ENCODE measurements around the gene TAF11L11.
"Not testable (repeated sequence)": the region's sequence is repeated elsewhere in the genome, so short reads cannot be mapped to it uniquely, and the experiment has no call there.

The TAF11L11 gene

DNA sequence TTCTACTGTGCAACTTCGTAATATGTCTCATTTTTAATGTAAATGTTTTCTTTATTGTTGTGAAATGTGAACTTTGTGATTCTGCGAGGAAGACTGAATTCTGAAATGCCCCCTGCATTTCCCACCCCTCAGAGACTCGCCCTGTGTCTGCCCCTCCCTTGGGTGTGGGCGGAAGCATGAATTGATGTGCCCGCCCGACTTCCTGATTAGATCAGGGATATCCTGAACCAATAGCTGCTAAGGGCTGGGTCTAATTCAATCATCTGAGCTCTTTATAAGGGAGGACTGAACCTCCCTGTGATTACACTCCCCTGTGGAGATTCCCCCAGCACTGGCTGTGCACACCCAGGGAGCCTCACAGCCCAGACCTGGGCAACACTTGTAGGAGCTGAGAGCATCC lies at the start of gene TAF11L11:
Gene TAF11L11 (plus strand): TSS at position 304 of the 400 bp plus-strand sequence.
- DNase-seq, ATAC-seq: not testable (repeated sequence)

- ATAC-seq, DNase-seq: not testable (repeated sequence)
Observed at GRCh38 chr5:17585658-17586057, 18.3 kb upstream of the TAF11L11 start, which contains the start of gene TAF11L7. Gene TAF11L7 (minus strand): TSS chr5:17585758.

GRCh38 chr5:17590860-17591259 lies 13.1 kb upstream of the TAF11L11 start, which contains the start of gene TAF11L8:
Gene TAF11L8 (minus strand): TSS chr5:17590960.
- not testable (repeated sequence) for ATAC-seq, DNase-seq

DNA sequence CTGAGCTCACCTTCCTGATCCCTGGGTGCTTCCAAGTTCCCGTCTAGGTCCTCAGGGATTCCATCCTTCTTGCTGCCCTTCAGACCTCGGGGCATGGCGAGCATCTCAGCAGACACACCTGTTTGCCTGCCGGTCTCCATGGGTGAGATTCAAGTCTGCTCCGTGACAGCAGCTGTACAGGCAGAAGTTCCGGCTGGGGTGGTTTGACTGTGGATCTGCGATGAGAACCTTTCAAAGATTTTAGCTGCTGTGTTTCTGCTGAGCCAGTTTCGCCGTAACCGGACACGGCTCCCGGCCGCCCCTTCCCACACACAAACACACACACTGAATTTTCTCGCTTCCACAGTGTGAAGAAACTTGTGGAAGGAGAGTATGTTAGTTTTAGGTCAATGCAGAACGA lies 9.7 kb upstream of the TAF11L11 start, which contains the start of gene TAF11L9:
Gene TAF11L9 (minus strand): TSS at position 140 of the 400 bp plus-strand sequence.
- ATAC-seq: not testable (repeated sequence)

GRCh38 chr5:17597728-17598127 lies 6.3 kb upstream of the TAF11L11 start, which contains the start of gene TAF11L10:
Gene TAF11L10 (minus strand): TSS chr5:17597828.
- not testable (repeated sequence) for ATAC-seq, DNase-seq

More for the DNA sequence above, 9.7 kb upstream of the TAF11L11 start, which contains the start of gene TAF11L9:
- not testable (repeated sequence) for DNase-seq

GRCh38 chr5:17604951-17605350 lies 968 bp downstream of the TAF11L11 start:
- no peak for ATAC-seq
- no peak for DNase-seq

- DNase-seq, ATAC-seq: not testable (repeated sequence)
Observed at GRCh38 chr5:17607461-17607860, 3.5 kb downstream of the TAF11L11 start.

GRCh38 chr5:17610092-17610491 lies 6.1 kb downstream of the TAF11L11 start, which contains the start of gene TAF11L12:
Gene TAF11L12 (plus strand): TSS chr5:17610392.
- not testable (repeated sequence) for ATAC-seq

DNA sequence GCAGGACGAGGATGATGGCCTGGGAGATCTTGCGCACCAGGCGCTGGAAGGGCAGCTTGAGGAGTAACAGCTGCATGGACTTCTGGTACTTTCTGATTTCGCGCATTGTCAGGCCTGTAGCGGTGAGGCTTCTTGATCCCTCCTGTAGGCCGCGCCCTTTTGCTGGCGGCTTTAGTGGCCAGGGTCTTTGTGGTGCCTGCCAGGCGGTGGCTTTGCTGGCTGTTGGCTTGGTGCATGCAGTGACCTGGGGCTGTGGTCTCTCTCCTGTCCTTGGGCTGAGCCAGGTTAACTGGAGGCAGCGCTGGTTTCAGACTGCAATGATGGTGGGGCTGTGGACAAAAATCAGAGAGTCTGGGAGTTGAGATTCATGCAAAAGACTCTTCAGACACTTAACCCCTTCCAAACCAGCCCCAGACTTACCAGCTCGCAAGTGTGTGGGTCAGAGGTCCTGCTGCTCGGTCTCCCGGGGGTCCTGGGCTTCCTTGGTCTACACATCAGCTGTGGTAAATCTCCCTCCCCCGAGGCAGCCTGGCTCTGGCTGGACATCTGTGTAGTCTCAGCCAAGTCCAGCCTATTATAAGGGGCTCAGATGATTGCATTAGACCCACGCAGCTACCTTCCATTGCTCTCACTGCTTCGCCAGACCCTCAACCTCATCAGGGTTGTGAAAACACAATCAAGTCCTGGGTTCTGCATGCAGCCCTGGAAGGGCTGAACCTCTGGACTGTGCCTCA lies 11.1 kb downstream of the TAF11L11 start:
- ATAC-seq (no peak), DNase-seq (no peak)

More at GRCh38 chr5:17610092-17610491, 6.1 kb downstream of the TAF11L11 start, which contains the start of gene TAF11L12:
- not testable (repeated sequence) for DNase-seq

- ATAC-seq (no peak), DNase-seq (no peak)
Observed at GRCh38 chr5:17619354-17619753, 15.4 kb downstream of the TAF11L11 start.

GRCh38 chr5:17620627-17621026 lies 16.6 kb downstream of the TAF11L11 start:
- ATAC-seq (no peak), DNase-seq (no peak)

GRCh38 chr5:17625686-17626085 lies 21.7 kb downstream of the TAF11L11 start:
- no peak for DNase-seq
- ATAC-seq: no peak

GRCh38 chr5:17631788-17632187 lies 27.8 kb downstream of the TAF11L11 start, which contains the start of gene TAF11L13:
Gene TAF11L13 (plus strand): TSS chr5:17632088.
- DNase-seq, ATAC-seq: not testable (repeated sequence)

- DNase-seq (no peak), ATAC-seq (no peak)
Observed at GRCh38 chr5:17634160-17634559, 30.2 kb downstream of the TAF11L11 start, which contains the start of gene TAF11L14. Gene TAF11L14 (plus strand): TSS chr5:17634460.

DNA sequence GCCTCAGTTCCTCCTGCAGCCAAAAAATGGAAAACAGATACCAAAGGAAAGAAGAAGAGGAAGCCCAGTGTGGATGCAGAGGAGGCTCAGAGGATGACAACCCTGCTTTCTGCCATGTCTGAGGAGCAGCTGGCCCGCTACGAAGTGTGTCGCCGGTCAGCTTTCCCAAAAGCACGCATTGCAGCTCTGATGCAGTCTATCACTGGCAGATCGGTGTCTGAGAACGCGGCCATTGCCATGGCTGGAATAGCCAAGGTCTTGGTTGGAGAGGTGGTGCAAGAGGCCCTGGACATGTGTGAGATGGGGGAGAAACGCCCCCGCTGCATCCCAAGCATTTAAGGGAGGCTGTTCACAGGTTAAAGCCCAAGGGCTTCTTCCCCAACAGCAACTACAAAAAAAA lies 45.2 kb downstream of the TAF11L11 start:
- ATAC-seq: not testable (repeated sequence)

DNA sequence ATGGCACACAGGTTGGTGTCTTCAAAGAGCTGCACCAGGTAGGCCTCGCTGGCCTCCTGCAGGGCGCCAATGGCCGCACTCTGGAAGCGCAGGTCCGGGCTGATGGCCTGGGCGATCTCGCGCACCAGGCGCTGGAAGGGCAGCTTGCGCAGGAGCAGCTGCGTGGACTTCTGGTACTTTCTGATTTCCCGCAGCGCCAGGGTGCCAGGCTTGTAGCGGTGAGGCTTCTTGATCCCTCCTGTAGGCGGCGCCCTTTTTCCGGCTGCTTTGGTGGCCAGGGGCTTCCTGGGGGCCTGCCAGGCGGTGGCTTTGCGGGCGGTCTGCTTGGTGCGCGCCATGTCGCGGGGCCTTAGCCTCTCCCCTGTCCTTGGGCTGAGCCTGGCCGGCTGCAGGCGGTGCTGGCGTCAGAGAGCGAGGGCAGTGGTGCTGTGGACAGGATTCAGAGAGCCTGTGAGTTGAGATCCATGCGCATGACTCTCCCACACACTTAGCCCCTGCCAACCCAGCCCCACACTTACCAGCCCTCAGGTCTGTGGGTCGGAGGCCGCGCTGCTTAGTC lies 51.3 kb downstream of the TAF11L11 start:
- ATAC-seq, DNase-seq: not testable (repeated sequence)

More for the DNA sequence above, 45.2 kb downstream of the TAF11L11 start:
- not testable (repeated sequence) for DNase-seq

Data from stimulated activated naive CD8-positive, alpha-beta T cell treated with anti-CD3 and anti-CD28 coated beads, Interleukin-15, Interleukin-2, amounts not matched to agents 100 U/mL and 50 U/mL, for 24 hours (primary cell).